NCI-H2171 (cell line): ENCODE data around the gene ASIP.
A peak's percentile ranks its signal among the peaks of the same experiment; 100 is the strongest.
"Not testable (repeated sequence)": the region's sequence is repeated elsewhere in the genome, so short reads cannot be mapped to it uniquely, and the experiment has no call there.

Experiments used
- DNase-seq: peaks from one replicate; lab custom pipeline; 2025; lab: John Stamatoyannopoulos, UW

ASIP gene

GRCh38 chr20:34287500-34287899, 46.3 kb downstream of the ASIP start:
- DNase-seq = not testable (repeated sequence)

GRCh38 chr20:34290471-34290870, 49.2 kb downstream of the ASIP start:
- no peak for DNase-seq

DNA sequence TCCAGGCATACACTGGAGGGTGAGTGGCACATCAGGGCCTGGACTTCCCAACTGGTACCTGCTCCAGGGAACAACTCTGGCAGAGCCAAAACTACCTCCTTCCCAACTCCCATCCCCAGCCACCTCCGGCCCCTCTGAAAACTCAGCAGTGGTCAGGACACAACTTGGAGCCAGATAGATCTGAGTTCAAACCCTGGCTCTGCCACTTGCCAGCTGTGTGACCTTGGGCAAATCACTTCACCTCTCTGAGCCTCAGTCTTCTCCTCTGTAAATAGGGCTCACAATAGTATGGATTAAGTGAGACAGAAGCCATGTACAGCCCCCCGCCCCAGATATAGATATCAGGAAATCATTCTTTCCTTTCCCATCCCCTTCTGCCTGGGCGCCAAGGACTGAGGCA, 51.3 kb downstream of the ASIP start:
- no peak for DNase-seq

DNA sequence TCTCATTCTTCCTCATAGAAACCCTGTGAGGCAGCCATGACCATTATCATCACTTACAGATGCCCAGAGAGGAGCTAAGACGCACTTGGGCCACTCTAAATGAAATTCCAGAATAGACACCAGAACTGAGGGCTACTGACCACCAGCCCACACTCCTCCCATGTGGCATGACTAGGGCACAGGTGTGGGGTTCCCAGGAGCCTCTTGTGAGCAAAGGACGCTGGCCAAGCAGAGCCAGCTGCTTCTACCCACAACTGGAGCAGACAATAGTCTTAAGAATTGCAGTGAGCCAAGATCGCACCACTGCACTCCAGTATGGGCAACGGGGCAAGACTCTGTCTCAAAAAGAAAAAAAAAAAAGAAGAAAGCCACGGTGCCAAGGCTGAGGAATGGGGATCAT, 51.9 kb downstream of the ASIP start:
- no peak for DNase-seq

GRCh38 chr20:34293589-34293988, 52.4 kb downstream of the ASIP start:
- no peak for DNase-seq

DNA sequence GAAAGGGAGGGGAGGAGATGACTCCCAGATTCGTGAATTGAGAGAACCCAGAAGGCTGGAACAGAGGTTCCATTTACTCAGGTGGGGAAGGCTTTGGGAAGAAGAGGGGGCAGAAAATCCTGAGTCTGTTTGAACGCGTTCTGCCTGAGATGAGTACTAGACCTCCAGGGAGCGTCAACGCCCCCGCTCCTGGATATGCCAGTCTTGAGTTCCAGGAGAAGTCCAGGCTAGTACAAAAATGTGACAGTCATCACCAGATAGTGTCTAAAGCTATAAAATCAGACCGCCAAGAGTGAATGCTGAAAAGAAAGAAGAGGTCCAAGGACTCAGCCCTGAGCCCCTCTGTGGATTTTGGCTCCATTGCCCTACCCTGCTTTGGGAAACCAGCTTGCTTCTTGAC, 53.3 kb downstream of the ASIP start:
- DNase-seq = no peak

GRCh38 chr20:34295284-34295683, 54.1 kb downstream of the ASIP start:
- no peak for DNase-seq

DNA sequence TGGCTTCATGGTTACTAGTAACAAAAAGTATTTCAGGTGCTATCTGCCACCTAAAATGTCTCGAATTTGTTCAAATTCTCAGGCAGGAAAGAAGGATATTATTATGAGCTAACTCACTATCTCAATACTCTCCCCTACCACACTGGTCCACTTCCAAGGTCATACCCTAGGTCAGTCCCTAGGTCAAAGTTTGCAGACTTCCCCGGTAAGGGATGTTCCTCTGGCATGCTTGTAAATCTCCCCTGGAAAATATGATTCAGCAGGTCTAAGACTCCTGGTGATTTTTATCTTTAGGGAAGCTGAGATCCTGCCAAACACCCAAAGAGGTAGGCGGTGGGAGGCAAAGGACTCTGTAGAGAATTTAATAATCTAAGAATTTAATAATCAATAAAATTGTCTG, 55.2 kb downstream of the ASIP start:
- no peak for DNase-seq

GRCh38 chr20:34298294-34298784, 57.1 kb downstream of the ASIP start:
- DNase-seq = not testable (repeated sequence)

GRCh38 chr20:34299556-34300255, 58.5 kb downstream of the ASIP start:
- no peak for DNase-seq

GRCh38 chr20:34300256-34300806, 59.1 kb downstream of the ASIP start:
- DNase-seq = no peak

GRCh38 chr20:34300809-34301586, 59.8 kb downstream of the ASIP start:
- no peak for DNase-seq

DNA sequence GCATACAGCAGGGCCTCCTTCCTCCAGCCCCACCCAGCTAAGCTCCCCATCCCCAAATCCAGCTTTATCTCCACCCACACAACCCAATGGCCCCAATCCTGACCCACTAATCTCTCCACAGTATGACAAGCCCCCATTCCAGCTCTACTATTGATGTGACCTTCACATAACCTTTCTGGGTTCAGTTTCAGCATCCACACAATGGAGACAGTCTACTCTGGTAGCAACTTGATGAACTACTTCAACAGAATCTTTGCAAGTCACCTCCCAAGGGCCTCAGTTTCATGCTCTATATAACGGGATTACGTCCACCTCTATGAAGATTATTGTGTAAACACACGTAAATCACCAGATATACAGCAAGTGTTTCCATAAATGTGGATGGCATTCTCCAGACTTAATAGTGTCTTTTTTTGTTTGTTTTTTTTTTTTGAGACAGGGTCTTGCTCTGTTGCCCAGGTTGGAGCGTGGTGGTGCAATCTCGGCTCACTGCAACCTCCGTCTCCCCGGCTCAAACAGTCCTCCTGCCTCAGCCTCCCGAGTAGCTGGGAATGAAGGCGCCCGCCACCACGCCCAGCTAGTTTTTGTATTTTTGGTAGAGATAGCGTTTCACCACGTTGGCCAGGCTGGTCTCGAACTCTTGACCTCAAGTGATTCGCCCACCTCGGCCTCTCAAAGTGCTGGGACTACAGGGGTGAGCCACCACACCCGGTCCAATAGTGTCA, 60.5 kb downstream of the ASIP start:
- DNase-seq = no peak

DNA sequence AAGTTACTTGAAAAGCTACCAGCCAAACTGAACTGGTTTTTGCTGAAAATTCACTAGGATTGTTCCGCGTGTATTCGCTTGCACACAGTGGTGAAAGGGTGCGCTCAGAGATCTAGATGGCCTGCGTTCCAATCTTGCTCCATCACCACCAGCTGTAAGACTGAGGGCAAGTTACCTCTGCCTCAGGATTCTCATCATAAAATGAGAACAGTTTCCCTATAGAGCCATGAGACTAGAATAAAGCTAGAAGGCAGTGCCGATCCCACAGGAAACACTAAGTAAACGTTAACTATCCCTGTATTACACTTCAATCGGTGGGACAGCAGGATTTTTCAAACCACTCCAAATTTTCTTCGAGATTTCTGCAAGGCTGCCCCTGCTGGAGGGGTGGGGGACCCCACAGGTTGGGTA, 61.1 kb downstream of the ASIP start:
- no peak for DNase-seq

- DNase-seq = peak; percentile 98
Measured at GRCh38 chr20:34302723-34303533, 61.7 kb downstream of the ASIP start, which contains the start of gene AHCY. Gene AHCY, minus strand, starts transcription at chr20:34303355. Its CDS starts 85 bp downstream, at chr20:34303270.

GRCh38 chr20:34305333-34306230, 64.4 kb downstream of the ASIP start:
- DNase-seq = no peak

DNA sequence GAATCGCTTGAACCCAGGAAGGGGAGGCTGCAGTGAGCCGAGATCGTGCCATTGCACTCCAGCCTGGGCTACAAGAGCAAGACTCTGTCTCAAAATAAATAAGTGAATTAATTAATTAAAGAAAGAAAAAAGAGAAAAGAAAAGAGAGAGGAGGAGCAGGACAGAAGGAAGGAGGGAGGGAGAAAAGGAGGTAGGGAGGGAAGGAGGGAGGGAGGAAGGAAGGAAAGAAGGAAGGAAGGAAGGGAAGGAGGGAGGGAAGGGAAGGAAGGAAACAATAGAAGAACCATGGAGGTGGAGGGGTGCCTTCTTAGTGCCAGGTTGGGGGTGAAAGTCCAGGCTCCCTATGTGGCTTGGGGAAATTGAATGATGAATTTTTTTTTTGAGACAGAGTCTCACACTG, 68.5 kb downstream of the ASIP start:
- DNase-seq = no peak

DNA sequence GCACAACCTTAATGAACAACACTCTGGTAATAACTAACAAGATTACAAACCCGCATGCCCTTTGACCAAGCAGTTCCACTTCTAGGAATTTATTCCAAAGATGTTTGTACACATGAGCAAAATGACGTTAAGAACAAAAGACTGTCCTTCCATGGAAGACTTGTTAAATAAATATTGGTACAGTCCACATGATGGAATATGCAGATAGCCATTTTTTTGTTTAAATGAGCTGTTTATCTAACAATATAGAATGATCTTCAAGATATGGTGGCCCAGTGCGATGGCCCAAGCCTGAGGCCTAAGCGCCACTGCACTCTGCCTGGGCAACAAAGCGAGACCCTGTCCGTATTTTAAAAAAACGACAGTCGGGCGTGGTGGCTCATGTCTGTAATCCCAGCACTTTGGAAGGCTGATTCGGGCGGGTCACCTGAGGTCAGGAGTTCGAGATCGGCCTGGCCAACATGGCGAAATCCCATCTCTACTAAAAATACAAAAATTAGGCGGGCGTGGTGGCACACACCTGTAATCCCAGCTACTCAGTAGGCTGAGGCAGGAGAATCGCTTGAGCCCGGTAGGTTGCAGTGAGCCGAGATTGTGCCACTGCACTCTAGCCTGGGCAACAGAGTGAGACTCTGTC, 69.4 kb downstream of the ASIP start:
- no peak for DNase-seq

DNA sequence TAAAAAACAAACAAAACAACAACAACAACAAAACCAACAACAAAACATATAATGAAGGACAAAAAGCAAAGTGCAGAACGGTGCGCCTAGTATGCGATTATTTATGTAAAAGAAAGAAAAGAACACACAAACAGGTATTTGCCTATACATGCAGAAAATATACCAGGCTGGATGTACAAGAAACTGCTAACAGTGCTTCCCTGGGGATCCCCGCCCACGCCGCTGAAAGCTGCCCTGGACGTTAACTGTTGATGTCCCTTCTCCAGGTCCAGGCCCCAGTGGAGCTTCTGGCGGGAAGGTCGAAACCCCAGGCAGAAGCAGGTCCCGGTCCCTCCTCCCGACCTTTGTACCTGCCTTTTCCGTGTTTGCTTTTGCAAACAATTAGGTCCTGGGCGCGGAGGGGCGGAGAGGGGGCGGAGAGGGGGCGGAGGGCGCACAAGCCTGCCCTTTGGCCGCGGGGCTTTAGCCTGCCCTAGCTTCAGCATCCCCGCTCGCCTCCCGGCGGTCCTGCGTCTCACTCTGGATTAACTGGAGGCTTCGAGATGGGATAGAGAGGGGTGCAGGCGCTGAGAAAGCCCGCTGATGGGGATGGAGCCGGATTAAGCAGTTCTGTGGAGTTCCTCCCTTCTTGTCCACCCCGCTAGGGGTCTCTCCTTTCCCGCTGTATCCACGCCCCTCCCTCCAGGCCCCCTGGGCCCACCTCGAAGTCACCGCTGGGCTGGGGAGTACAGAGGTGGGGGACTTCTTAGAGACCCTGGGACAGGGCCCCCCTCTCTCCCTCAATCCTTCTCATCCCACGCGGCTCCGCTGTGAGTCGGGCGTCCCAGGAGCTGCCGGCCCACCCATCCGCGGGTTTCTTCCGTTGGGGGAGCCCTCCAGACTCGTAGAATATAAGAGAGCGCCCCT, 70.1 kb downstream of the ASIP start:
- DNase-seq = no peak
